Uterus (tissue), 4 donors: ENCODE measurements around the gene ARHGAP15. TPM values are rescaled to one million over a fixed set of nuclear protein-coding genes. Genes with fewer than 3 reads are reported as not detected.

Experiments used
- DNase-seq, 2 donors: peaks; one replicate each; pipeline ENCODE4 v3.0.0-alpha.2; 2019 to 2020
- H3K27ac ChIP-seq, 2 donors: fragments of 200-600 bp; sonication (generic); 1 replicate in 1 of 2; 2 replicates in 1 of 2; pipeline ENCODE4 v1.5.1; 2016 to 2018
- H3K27me3 ChIP-seq, 2 donors: fragments of 200-600 bp; sonication (generic); one replicate each; pipeline ENCODE4 v1.5.1; 2018 to 2019; ENCODE audit warnings: control low read depth in 1 of 2
- H3K36me3 ChIP-seq, 2 donors: fragments of 200-600 bp; sonication (generic); one replicate each; pipeline ENCODE4 v1.5.1; 2019; ENCODE audit warnings: control low read depth in 1 of 2
- H3K4me1 ChIP-seq, 2 donors: fragments of 200-600 bp; sonication (generic); one replicate each; pipeline ENCODE4 v1.5.1; 2018 to 2019; ENCODE audit warnings: control low read depth in 1 of 2
- H3K4me3 ChIP-seq, 2 donors: fragments of 200-600 bp; sonication (generic); 1 replicate in 1 of 2; 2 replicates in 1 of 2; pipeline ENCODE4 v1.5.1; 2018 to 2019; ENCODE audit warnings: mild to moderate bottlenecking in 1 of 2
- H3K9me3 ChIP-seq, 2 donors: fragments of 200-600 bp; sonication (generic); one replicate each; pipeline ENCODE4 v1.5.1; 2019; ENCODE audit warnings: control low read depth in 1 of 2
- CTCF ChIP-seq, 4 experiments: fragments of 200-600 bp in 2 of 4; fragments of 450-650 bp in 2 of 4; sonication (generic) in 2 of 4; IDR thresholded peaks; one replicate each; pipeline ENCODE4 v1.5.1; 2016 to 2019; ENCODE audit warnings: antibody characterized with exemption in 4 of 4, mild to moderate bottlenecking in 2 of 4, moderate library complexity in 1 of 4
- POLR2A ChIP-seq, 2 donors: fragments of 450-650 bp; IDR thresholded peaks; one replicate each; pipeline ENCODE4 v1.6.1; 2016; ENCODE audit warnings: antibody characterized with exemption in 2 of 2, mild to moderate bottlenecking in 1 of 2, moderate library complexity in 1 of 2
- intact Hi-C: fragments of 100-400 bp; cut with DNase I; formaldehyde crosslinking; loops from one replicate; pipeline ENCODE4 v1.15.1; 2023; ENCODE audit warnings: low total_unique reads
- total RNA-seq, 4 donors: library from RNA; depleted of rRNA in 3 of 4; stranded (reverse); fragments of >200 nt in 3 of 4; gene quantifications; one replicate each; pipeline versions ENCODE4 v1.1.0 to v1.2.4, GENCODE V29; 2014 to 2023
- donor health status: DM: yes; HTN: yes; CAD: no.

ARHGAP15 gene
- total RNA-seq, 4 donors from 2014 or later, result 0.88 to 28.4 (median 6.6) TPM

DNA sequence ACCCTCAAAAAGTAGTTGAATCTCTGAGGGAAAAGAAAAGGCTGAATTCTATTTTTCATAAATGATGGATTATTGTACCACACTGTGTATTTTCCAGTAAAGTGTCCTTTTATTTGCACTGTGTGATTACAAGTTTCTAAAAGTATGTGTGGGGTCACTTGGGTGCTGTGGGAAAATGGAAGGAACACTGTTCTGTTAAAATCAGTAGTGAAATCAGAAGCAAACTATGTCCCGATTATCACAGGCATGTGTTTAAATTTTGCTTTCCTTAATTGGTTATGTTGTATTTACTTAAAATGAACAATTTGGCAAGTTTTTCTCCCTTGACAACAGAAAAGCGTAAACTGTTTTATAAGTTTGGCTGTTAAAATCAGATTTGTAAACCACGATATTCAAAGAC, 353.1 kb downstream of the ARHGAP15 start:
- peak overlapping the region in 1 of 2 donors; percentile 60 for H3K27ac ChIP-seq

GRCh38 chr2:143482771-143483170, 353.6 kb downstream of the ARHGAP15 start:
- H3K4me3 ChIP-seq, result no peak overlapping the region
- TF ChIP-seq CTCF (IDR thresholded peaks at IDR 0.05) (no peak), POLR2A (IDR thresholded peaks at IDR 0.05) (no peak)
- no peak for DNase-seq

More for the DNA sequence above, 353.1 kb downstream of the ARHGAP15 start:
- intact Hi-C loops, result no loop called here
- H3K4me3 ChIP-seq, result no peak overlapping the region
- H3K9me3 ChIP-seq, result no peaks in the 10 kb centered on the region
- H3K4me1 ChIP-seq, result no peaks in the 10 kb centered on the region
- H3K27me3 ChIP-seq, result no peaks in the 10 kb centered on the region
- TF ChIP-seq POLR2A (IDR thresholded peaks at IDR 0.05), result no peak
- TF ChIP-seq CTCF (IDR thresholded peaks at IDR 0.05), result no peak
- H3K36me3 ChIP-seq, result no peaks in the 10 kb centered on the region
- no peak for DNase-seq

DNA sequence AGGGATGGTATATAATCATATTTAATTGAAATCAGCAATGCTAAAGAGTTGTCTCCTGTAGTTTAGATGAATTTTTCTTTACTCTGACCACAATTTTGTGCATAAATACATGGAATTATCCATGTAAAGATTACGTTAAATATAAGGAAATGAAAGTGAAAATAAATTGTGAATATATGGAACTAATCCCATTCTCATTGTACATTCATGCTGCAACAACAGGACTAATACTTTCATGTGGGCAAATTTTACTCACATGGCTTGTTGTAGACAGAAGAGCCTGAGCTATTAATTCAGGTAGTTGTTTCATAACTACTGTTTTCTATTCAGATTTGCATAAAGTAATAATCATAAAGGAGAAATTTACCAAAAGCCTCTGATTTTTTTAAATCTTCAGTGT, 357.8 kb downstream of the ARHGAP15 start:
- Histone ChIP-seq H3K4me3 (no peak overlapping the region), H3K36me3 (no peaks in the 10 kb centered on the region), H3K27me3 (no peaks in the 10 kb centered on the region), H3K9me3 (no peaks in the 10 kb centered on the region), H3K27ac (no peak overlapping the region), H3K4me1 (no peaks in the 10 kb centered on the region)
- intact Hi-C loops, result no loop called here
- TF ChIP-seq POLR2A (IDR thresholded peaks at IDR 0.05) (no peak), CTCF (IDR thresholded peaks at IDR 0.05) (no peak)
- DNase-seq, result no peak

More at GRCh38 chr2:143482771-143483170, 353.6 kb downstream of the ARHGAP15 start:
- peak overlapping the region in 1 of 2 donors; percentile 14 for H3K27ac ChIP-seq
- intact Hi-C loops, result no loop called here
- no peaks in the 10 kb centered on the region for H3K36me3 ChIP-seq
- no peaks in the 10 kb centered on the region for H3K4me1 ChIP-seq
- no peaks in the 10 kb centered on the region for H3K27me3 ChIP-seq
- no peaks in the 10 kb centered on the region for H3K9me3 ChIP-seq

- Histone ChIP-seq H3K4me3 (no peak overlapping the region), H3K36me3 (no peaks in the 10 kb centered on the region), H3K27me3 (no peaks in the 10 kb centered on the region), H3K9me3 (no peaks in the 10 kb centered on the region), H3K4me1 (no peaks in the 10 kb centered on the region), H3K27ac (peak overlapping the region in 1 of 2 donors; percentile 7)
- DNase-seq, result no peak
- TF ChIP-seq POLR2A (IDR thresholded peaks at IDR 0.05) (no peak), CTCF (IDR thresholded peaks at IDR 0.05) (no peak)
- intact Hi-C loops, result no loop called here
These were observed 359.9 kb downstream of the ARHGAP15 start for GRCh38 chr2:143489145-143489544.

DNA sequence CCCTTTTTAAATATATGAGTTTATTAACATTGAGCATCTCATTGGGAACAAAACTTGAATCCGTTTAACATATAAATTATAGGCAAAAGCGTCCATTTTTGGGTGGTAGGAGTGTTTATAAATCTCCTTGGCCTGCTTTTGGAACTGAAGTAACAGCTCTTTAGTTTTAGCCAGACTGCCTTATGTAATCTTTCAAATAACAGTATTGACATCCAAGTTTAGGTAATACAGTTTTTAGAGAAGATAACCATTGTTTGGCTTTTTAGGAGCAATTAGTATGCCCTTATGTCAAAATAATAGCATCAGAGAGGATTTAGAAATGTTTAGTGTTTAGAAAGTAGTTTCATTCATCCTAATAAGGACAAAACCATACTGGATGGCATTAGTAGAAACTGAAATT, 361.9 kb downstream of the ARHGAP15 start:
- intact Hi-C loops, result no loop called here
- no peak for TF ChIP-seq CTCF (IDR thresholded peaks at IDR 0.05)
- no peak for TF ChIP-seq POLR2A (IDR thresholded peaks at IDR 0.05)
- H3K27ac ChIP-seq, result no peak overlapping the region
- DNase-seq, result no peak
- H3K27me3 ChIP-seq, result no peaks in the 10 kb centered on the region
- H3K4me1 ChIP-seq, result no peaks in the 10 kb centered on the region
- no peak overlapping the region for H3K4me3 ChIP-seq
- H3K36me3 ChIP-seq, result no peaks in the 10 kb centered on the region
- no peaks in the 10 kb centered on the region for H3K9me3 ChIP-seq
